HL-60 (cell line): ENCODE results near the gene CCL24.
"Not testable (repeated sequence)": the region's sequence is repeated elsewhere in the genome, so short reads cannot be mapped to it uniquely, and the experiment has no call there.

Source experiments
- CTCF ChIP-seq: IDR thresholded peaks from one replicate; pipeline ENCODE4 v1.5.1; 2011; ENCODE audit warnings: low read length, control low read depth, inconsistent platforms; ENCODE audit not compliant: insufficient read depth
- REST ChIP-seq: IDR thresholded peaks from 2 replicates; pipeline ENCODE4 v1.6.1; 2012; ENCODE audit warnings: low read depth; ENCODE audit not compliant: insufficient replicate concordance

- not testable (repeated sequence) for TF ChIP-seq CTCF, REST
Observed at GRCh38 chr7:75845132-75845531, 31.5 kb upstream of the CCL24 start.
